AG04450 (cell line): ENCODE measurements around the gene OSBPL3. TPM values are rescaled to one million over a fixed set of nuclear protein-coding genes. Genes with fewer than 3 reads are reported as not detected.

ENCODE experiments used
- CTCF ChIA-PET: fragments of 300-600, 350-600 bp; formaldehyde crosslinking; extraction: SDS; loops from one replicate; lab custom pipeline; 2022; ENCODE audit warnings: antibody characterized with exemption, inconsistent platforms; lab: Charles Lee
- POLR2A ChIA-PET: fragments of 350-600 bp; formaldehyde crosslinking; extraction: SDS; loops from one replicate; lab custom pipeline; 2021; ENCODE audit warnings: antibody characterized with exemption, inconsistent platforms; lab: Yijun Ruan, JAX
- DNase-seq: peaks from one replicate; pipeline ENCODE4 v3.0.0-alpha.2; 2011; ENCODE audit warnings: low read depth, low spot score
- H3K27ac ChIP-seq: one replicate; pipeline ENCODE4 v1.5.1; 2012; ENCODE audit warnings: low read depth, low read length, control low read depth
- H3K27me3 ChIP-seq: one replicate; pipeline ENCODE4 v1.6.0; 2012; ENCODE audit warnings: low read length; ENCODE audit not compliant: control insufficient read depth, insufficient read depth
- H3K4me3 ChIP-seq: 2 replicates; pipeline ENCODE4 v1.5.1; 2011; ENCODE audit warnings: mild to moderate bottlenecking, low read depth, low read length, control low read depth
- H3K9me3 ChIP-seq: 2 replicates; pipeline ENCODE4 v1.5.1; 2012; ENCODE audit warnings: low read length; ENCODE audit not compliant: control insufficient read depth, insufficient read depth
- CTCF ChIP-seq: IDR thresholded peaks from 2 replicates; pipeline ENCODE4 v1.5.1; 2011; ENCODE audit warnings: low read depth, low read length, control low read depth, inconsistent platforms
- polyA plus RNA-seq: library from polyadenylated mRNA; depleted of rRNA; stranded (reverse); fragments of >200 nt; gene quantifications from 2 replicates; pipeline ENCODE4 v1.2.3, GENCODE V29; 2011

The OSBPL3 gene
- polyA plus RNA-seq, 1 experiment: 37.8 TPM

- no peak overlapping the region for H3K27ac ChIP-seq
- TF ChIP-seq CTCF: no peak
- H3K4me3 ChIP-seq: no peak overlapping the region
- ChIA-PET CTCF (no interaction called here), POLR2A (no interaction called here)
- H3K9me3 ChIP-seq: no peaks in the 10 kb centered on the region
- DNase-seq: no peak
- no peaks in the 10 kb centered on the region for H3K27me3 ChIP-seq
Measured at GRCh38 chr7:24866004-24866615, 113.9 kb downstream of the OSBPL3 start.

GRCh38 chr7:24864214-24864817 lies 115.7 kb downstream of the OSBPL3 start:
- Histone ChIP-seq H3K9me3 (no peaks in the 10 kb centered on the region), H3K27me3 (no peaks in the 10 kb centered on the region), H3K27ac (no peak overlapping the region), H3K4me3 (no peak overlapping the region)
- POLR2A ChIA-PET: no interaction called here
- no peak for TF ChIP-seq CTCF
- DNase-seq: no peak
- CTCF ChIA-PET: interaction anchor here (1.0 kb wide), 1 partner anchor 44 kb away, joined by 3 read pairs; no protein-coding TSS in a partner anchor

GRCh38 chr7:24863626-24864025 lies 116.4 kb downstream of the OSBPL3 start:
- Histone ChIP-seq H3K4me3 (no peak overlapping the region), H3K27me3 (no peaks in the 10 kb centered on the region), H3K9me3 (no peaks in the 10 kb centered on the region), H3K27ac (no peak overlapping the region)
- POLR2A ChIA-PET: no interaction called here
- no peak for DNase-seq
- TF ChIP-seq CTCF: no peak
- CTCF ChIA-PET: interaction anchor here (1.6 kb wide), 1 partner anchor 52 kb away, joined by 3 read pairs; no protein-coding TSS in a partner anchor

DNA sequence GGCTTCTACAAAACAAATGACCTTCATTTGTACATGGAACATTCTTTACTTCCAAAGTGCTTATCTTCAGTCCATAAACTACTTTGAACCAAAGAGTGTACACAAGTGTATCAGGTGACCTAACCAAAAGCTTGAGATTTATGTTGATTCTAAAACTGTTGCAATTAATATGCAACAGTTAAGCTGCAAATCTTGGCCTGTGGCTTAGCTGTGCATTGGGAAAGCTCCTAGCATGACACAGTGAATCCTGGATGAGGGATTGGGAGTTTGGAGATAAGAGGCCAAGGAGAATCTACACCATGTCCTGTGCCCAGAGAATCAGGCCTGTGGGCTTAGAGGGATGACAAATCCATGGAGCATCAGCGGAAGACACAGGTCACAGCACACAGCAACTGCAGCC lies 117.5 kb downstream of the OSBPL3 start:
- POLR2A ChIA-PET: no interaction called here
- TF ChIP-seq CTCF: no peak
- Histone ChIP-seq H3K27me3 (no peaks in the 10 kb centered on the region), H3K9me3 (no peaks in the 10 kb centered on the region), H3K4me3 (no peak overlapping the region), H3K27ac (no peak overlapping the region)
- CTCF ChIA-PET: interaction anchor here (1.6 kb wide), 1 partner anchor 50 kb away, joined by 3 read pairs; no protein-coding TSS in a partner anchor
- no peak for DNase-seq

- no peak for TF ChIP-seq CTCF
- Histone ChIP-seq H3K27ac (no peak overlapping the region), H3K27me3 (no peaks in the 10 kb centered on the region), H3K9me3 (no peaks in the 10 kb centered on the region), H3K4me3 (no peak overlapping the region)
- no peak for DNase-seq
- CTCF ChIA-PET: no interaction called here
- POLR2A ChIA-PET: no interaction called here
Measured at GRCh38 chr7:24861336-24861735, 118.6 kb downstream of the OSBPL3 start.
